Left ventricle myocardium inferior (tissue), 1 donor: Measurements from ENCODE around the gene CENPF. TPM values are rescaled to one million over a fixed set of nuclear protein-coding genes. Genes with fewer than 3 reads are reported as not detected.

Source experiments
- DNase-seq: peaks from one replicate; pipeline ENCODE4 v3.0.0-alpha.2; 2020
- H3K27ac ChIP-seq: fragments of 200-600 bp; replicated peaks from 2 replicates; pipeline ENCODE4 v1.8.0; 2021
- H3K27me3 ChIP-seq: fragments of 200-600 bp; 2 replicates; pipeline ENCODE4 v1.8.0; 2021; ENCODE audit warnings: low read depth
- H3K36me3 ChIP-seq: fragments of 200-600 bp; 2 replicates; pipeline ENCODE4 v1.8.0; 2021
- H3K4me1 ChIP-seq: fragments of 200-600 bp; 2 replicates; pipeline ENCODE4 v1.8.0; 2021
- H3K4me3 ChIP-seq: fragments of 200-600 bp; 2 replicates; pipeline ENCODE4 v1.8.0; 2021; ENCODE audit warnings: mild to moderate bottlenecking, moderate library complexity
- H3K9me3 ChIP-seq: fragments of 200-600 bp; replicated peaks from 2 replicates; pipeline ENCODE4 v1.8.0; 2021
- CTCF ChIP-seq: fragments of 200-600 bp; IDR thresholded peaks from 2 replicates; pipeline ENCODE4 v1.8.0; 2021; ENCODE audit warnings: antibody characterized with exemption, mild to moderate bottlenecking, borderline replicate concordance
- intact Hi-C: fragments of 100-400 bp; cut with micrococcal nuclease; formaldehyde crosslinking; loops from one replicate; pipeline ENCODE4 v1.11.0; 2022
- long read RNA-seq: library from polyadenylated mRNA; unstranded; transcript quantifications from one replicate; pipeline ENCODE4 v2.0.0, GENCODE V29; 2021
- total RNA-seq: library from RNA; stranded (reverse); fragmentation: NEBNext Ultra II Directional; extraction: Animal tissue kit (Norgen Biotek cat#: 25700); gene quantifications from one replicate; pipeline ENCODE4 v1.2.1, GENCODE V29; 2021
- donor health status: DM: no; HTN: yes; CAD: no; lungs with severe emphysema.

The CENPF gene
- 1.7 TPM for total RNA-seq
- long read RNA-seq = 0 reads

DNA sequence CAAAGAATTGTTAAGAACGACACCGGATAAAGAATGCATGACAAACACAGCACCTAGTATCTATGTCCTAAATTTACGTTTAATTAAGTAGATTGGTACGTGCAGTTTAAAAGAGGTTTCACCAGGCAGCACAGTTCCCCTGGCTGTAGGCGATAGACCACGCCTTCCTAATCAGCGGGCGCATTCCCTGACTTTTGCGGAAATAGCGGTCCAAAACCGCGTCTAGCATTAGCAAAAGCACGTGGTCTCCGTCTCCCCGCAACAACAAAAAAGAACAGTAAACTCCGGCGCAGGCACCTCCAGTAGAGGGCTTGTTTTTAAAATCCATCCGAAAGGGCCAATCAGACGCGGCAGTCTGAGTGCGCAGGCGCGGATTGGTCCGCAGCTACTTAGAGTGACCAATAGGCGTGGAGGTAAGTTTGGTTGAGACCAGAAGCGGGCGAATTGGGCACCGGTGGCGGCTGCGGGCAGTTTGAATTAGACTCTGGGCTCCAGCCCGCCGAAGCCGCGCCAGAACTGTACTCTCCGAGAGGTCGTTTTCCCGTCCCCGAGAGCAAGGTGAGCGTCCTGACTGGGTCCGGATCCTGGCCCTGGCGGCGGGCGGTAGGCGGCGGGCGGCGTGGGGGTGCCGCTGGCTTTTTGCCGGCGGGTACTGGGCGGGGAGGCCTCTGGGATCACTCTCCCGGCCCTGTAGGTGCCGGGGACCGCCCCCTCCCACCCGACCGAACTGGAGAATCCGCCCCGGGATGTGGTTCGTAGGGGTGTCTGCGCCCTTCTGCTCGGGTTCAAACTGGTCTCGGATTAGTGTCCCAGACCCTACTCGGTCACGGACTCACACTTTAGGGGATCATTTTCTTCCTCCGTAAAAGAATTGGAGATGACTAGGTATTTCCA, at the start of gene CENPF:
CENPF (plus strand) TSS at position 432 of the 894 bp plus-strand sequence. CDS start 10,560 bp downstream, outside the sequence.
- Histone ChIP-seq H3K4me3 (peak within 1 kb of the TSS; percentile 94), H3K9me3 (no peaks in the 10 kb centered on the region), H3K27me3 (no peaks in the 10 kb centered on the region), H3K27ac (no peak within 1 kb of the TSS), H3K36me3 (no peaks in the 10 kb centered on the region), H3K4me1 (peaks cover 11% of the 10 kb centered on the region)
- TF ChIP-seq CTCF = peak; percentile 55
- intact Hi-C loops = no loop called here
- DNase-seq = peak; percentile 96

- TF ChIP-seq CTCF = no peak
- H3K36me3 ChIP-seq = no peaks in the 10 kb centered on the region
- H3K4me3 ChIP-seq = no peak overlapping the region
- intact Hi-C loops = no loop called here
- DNase-seq = no peak
- no peaks in the 10 kb centered on the region for H3K4me1 ChIP-seq
- H3K9me3 ChIP-seq = no peaks in the 10 kb centered on the region
- H3K27me3 ChIP-seq = peaks cover 10% of the 10 kb centered on the region
- H3K27ac ChIP-seq = no peak overlapping the region
These were observed 44.9 kb upstream of the CENPF start for GRCh38 chr1:214557952-214558735.

- no peaks in the 10 kb centered on the region for H3K36me3 ChIP-seq
- H3K9me3 ChIP-seq = no peaks in the 10 kb centered on the region
- peaks cover 7% of the 10 kb centered on the region for H3K4me1 ChIP-seq
- DNase-seq = no peak
- peaks cover 10% of the 10 kb centered on the region for H3K27me3 ChIP-seq
- intact Hi-C loops = no loop called here
- H3K4me3 ChIP-seq = no peak overlapping the region
- no peak overlapping the region for H3K27ac ChIP-seq
- TF ChIP-seq CTCF = no peak
These were observed 39.1 kb upstream of the CENPF start for GRCh38 chr1:214563881-214564280.

DNA sequence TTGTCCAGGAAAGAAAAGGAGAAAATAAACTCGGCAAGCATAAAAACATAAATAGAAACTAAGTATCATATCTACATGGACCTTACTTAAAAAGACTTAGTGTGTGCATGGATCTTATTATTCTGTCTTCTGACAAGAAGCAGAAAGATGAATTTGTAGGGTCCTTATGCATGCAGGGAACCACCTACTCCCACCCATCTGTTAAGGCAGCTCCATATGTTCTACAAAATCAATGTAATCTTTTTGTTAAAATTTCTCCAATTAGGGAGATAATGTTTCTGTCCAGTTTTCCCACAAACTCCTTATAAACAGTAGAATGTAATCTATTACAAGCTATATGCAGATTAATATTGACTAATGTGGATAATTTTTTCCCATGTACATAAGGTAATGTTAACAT, 37.7 kb upstream of the CENPF start:
- no peaks in the 10 kb centered on the region for H3K36me3 ChIP-seq
- DNase-seq = no peak
- H3K9me3 ChIP-seq = no peaks in the 10 kb centered on the region

More for the DNA sequence above, 37.7 kb upstream of the CENPF start:
- intact Hi-C loops = no loop called here
- Histone ChIP-seq H3K4me3 (no peak overlapping the region), H3K4me1 (peaks cover 7% of the 10 kb centered on the region), H3K27me3 (peaks cover 9% of the 10 kb centered on the region), H3K27ac (no peak overlapping the region)
- no peak for TF ChIP-seq CTCF
